HG03558 (cell line): ENCODE results near the gene NEUROD2.

Source experiments
- ATAC-seq: cut with Tn5 transposase; IDR thresholded peaks from one replicate; pipeline ENCODE4 v1.9.1; 2021; ENCODE audit warnings: moderate number of reproducible peaks; ENCODE audit not compliant: unreplicated experiment; ENCODE audit errors: extremely low read depth

NEUROD2 gene

DNA sequence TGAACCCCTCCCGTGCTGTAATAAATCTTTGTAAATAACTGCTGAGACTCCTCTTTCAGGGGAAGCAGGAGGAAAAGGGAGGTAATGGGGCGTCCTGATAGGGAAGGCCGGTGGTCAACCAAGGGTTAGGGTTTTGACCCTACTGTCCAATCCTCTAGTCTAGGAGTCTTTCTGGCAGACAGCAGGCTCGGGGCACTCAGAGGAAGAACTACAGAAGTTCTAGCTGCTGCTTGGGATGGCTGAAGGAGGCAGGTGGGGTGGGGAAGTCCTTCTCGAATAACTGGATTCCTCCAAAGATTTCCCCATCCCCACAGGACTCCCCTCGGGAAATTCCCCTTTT lies 28.8 kb upstream of the NEUROD2 start:
- ATAC-seq: no peak

DNA sequence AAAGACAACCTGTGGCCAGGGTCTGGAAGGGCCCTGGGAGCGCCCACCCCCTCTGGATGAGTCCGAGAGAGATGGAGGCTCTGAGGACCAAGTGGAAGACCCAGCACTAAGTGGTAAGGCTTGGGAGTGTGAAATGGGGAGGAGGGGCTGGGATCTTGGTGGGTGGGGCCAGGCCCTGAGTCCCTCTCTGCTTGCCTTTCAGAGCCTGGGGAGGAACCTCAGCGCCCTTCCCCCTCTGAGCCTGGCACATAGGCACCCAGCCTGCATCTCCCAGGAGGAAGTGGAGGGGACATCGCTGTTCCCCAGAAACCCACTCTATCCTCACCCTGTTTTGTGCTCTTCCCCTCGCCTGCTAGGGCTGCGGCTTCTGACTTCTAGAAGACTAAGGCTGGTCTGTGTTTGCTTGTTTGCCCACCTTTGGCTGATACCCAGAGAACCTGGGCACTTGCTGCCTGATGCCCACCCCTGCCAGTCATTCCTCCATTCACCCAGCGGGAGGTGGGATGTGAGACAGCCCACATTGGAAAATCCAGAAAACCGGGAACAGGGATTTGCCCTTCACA lies 28.0 kb upstream of the NEUROD2 start:
- no peak for ATAC-seq

DNA sequence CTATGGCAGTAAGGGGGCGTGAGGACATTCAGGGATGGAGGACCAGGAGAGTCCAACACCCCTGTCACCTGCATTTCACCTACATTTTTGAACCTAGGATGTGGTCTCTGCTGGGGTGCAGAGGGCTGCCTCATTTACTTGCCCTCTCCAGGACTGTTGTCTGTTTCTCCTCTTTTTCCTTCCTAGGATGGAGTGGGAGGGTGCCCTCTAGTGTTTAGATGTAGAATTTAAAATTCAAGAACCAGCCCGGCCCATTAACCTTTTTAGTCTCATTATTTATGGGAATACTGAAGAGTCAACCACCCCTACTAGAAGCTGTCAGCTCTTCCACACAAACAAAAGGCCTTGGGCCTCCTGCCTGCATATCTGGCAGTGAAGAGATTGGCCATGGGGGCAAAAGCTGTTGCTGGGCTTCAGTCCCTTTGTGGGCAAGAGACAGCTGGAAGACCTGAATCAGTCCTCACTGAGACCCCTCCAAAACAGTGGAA lies 26.7 kb upstream of the NEUROD2 start:
- ATAC-seq: no peak

DNA sequence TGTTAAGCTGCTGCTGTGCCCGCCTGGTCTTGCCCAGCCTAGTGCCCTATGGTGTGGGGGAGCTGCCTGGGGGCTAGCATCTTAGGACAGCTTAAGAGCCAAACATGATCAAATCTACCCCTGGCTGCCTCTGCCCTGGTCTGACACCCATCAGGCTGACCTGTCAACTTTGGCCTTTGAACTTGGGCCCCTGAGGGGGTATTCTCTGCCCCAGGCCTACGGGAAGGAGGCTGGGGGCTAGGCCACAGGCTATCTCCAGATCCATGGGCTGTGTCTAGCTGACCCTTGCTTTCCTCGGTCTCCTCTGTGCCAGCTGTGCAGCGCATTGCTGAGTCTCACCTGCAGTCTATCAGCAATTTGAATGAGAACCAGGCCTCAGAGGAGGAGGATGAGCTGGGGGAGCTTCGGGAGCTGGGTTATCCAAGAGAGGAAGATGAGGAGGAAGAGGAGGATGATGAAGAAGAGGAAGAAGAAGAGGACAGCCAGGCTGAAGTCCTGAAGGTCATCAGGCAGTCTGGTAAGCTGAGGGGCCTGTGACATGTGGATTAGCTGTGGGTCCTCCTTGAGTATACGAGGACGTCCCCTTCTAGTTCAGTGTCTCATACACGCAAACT lies 26.0 kb upstream of the NEUROD2 start:
- no peak for ATAC-seq

DNA sequence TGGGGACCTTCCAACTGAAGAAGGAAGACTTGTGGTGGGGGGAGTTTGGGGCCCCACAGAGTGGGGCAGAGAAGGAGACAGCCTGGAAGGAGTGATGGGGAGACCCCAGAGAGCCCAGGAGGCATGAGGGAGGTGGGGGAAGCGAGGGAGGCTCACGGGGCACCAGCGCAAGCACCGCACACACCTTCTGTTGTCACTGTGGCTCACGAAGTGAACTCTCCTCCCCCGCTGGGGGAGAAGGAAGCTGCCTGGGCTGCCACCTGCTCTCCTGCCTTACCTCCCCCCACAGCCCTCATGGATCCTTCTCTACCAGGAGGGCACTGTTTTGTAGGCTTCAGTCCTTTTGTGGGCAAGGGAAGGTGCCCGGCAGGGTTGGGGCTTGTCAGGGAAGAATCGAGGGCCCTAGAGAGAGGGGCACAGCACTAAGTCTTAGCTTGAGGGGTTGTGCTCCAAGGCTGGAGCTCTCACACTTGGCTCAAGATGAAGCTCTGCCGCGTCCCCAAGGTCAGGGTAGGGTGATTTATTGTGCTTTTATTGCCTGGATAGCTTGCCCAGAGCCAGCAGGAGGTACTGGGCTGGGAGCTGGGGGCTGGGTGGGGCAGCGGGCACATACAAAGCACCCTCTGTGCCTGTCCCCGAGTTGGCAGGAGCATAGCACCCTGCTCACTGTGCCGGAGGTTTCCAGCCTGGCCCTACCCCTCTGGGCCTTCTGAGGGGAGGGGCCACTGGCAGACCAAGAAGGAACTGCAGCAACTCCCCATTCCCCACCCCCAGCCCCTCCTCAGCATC lies 24.6 kb upstream of the NEUROD2 start:
- no peak for ATAC-seq

DNA sequence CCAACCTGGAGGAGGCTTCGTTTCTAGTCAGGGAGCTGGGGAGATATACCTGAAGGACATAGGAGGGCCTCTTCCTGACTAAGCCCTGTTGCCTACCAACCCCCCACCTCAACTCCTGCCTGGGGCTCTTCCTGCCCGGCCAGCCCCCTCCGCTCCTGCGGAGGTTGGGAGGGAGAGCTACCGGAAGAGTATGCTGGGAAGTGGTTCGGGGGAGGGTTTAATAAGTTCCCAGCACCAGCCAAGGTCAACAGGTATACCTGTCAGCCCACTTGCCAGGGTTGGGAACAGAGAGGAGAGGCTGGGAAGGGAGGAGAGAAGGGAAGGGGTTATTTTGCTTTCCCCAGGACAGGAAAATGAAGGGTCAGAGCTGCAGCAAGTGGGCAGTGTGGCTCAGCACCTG lies 23.7 kb upstream of the NEUROD2 start:
- no peak for ATAC-seq

DNA sequence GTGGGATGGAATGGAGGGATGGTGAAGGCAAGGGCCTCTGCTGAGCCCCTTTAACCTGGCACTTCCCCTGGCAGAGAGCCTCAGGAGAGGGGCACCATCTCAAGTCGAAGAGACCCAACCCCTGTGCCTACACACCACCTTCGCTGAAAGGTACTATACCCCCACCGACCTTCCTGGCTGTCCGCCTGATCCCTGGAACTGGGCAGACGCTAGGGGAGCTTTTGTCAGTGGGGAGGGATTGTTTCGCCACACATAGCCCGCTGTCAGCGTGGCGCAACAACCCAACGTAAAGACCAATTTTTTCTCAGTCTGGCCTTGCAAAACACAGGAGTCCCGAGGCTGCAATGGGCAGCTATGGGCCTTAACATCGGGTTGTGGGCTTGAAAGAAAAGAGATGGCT lies 22.2 kb upstream of the NEUROD2 start:
- ATAC-seq: no peak

DNA sequence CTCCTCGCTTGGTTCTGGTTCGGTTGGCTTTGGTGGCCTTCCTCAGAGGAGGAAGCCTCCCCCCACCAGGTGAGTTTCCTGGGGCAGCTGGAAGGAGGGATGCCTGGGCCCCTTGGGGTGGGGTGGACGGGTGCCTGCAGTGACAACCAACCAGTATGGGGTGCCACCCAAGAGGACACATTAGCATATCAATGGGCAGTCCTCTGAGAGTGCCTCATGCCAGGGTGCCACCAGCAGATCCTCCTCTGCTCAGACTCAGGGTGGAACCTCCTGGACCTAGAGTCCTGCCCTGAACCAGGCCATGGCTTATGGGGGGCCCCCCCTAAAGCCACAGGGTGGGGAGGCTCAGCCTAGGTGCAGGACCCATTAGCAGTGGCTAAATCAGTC lies 21.8 kb upstream of the NEUROD2 start:
- no peak for ATAC-seq

DNA sequence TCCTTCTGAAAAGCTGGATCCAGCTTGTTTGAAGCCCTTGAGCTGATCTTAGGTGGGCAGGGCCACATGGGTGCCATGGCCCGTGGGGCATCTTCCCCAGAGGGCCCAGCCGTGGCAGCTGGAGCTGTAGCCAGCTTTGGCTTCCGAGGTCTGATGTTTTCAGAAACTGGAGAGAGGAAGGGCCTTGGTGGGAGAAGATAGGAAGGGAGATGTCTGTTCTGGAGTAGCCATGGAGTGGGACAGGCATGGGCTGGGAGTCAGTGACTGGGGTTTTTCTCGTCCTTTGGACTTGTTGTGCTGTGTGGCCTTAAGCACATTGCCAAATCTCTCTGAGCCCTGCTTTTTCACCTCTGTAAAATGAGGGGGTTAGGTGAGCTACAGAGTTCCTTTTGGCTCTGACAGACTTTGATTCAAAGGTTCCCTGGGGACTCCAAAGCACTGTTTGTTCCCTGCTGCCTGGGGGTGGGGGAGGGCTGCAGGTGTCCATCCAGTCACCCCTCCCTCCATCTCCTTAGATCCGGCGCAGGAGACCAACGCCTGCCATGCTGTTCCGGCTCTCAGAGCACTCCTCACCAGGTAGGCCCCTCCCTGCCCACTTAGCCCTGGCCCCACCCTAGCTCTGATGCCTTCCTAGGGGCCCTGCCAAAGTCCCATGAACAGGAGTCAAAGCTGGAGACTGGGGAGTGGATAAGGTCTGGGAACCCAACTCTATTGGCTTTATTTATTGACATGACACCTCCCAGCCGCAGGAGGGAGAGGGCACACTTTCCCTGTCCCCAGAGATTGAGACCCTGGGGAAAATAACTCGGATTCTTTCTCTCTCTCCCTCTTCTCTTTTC lies 21.2 kb upstream of the NEUROD2 start:
- ATAC-seq: no peak

DNA sequence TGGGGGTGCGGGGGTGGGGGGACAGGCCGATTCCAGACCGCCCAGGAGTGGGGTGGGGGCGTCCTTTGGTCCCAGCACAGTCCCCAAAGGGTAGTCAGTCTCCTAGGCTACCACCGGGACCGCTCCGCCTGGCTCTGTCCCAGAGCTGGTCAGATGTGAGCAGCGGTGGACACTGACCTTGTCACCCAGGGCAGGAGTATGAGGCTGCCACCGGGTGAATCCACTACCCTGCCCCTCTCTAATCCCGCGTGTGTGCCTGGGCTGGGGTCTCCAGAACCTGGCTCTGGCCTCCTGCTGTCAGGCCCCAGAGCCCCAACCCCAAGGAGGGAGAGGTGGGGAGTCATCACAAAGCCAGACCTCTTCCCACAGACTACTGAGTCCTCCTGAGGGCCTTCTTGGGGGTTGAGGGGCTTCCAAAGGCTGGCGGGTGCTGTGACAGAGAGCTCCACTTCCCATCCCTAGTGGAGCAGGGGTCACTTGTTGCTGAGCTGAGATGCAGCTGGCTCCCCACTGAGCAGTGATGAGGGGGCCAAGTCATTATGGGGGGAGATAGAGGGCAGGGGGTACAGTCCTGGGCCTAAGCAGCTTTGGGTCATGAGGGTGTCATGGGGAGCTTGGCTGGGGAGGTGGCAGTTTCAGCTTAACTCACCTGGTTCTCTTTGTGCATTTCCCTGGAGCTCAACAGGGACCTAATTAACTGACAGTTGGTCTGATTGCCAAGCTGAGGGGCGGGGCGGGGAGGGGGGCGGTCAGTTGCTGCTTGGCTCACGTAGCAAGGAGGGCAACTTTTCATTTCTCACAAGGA lies 20.2 kb upstream of the NEUROD2 start:
- ATAC-seq: no peak

DNA sequence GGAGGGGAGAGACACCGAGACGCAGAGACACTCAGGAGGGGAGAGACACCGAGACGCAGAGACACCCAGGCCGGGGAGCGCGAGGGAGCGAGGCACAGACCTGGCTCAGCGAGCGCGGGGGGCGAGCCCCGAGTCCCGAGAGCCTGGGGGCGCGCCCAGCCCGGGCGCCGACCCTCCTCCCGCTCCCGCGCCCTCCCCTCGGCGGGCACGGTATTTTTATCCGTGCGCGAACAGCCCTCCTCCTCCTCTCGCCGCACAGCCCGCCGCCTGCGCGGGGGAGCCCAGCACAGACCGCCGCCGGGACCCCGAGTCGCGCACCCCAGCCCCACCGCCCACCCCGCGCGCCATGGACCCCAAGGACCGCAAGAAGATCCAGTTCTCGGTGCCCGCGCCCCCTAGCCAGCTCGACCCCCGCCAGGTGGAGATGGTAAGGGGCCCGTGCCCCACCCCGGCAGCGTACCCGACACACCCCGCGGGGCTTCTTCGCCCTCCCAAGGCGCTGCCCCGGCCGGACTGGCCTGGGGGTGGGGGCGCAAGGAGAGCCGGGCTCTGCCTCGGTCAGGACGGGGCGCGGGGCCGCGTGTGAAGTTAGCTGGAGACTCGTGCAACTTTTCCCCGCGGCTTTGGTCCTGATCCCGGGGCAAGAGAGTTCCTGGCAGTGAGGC lies 19.5 kb upstream of the NEUROD2 start:
- ATAC-seq: no peak

DNA sequence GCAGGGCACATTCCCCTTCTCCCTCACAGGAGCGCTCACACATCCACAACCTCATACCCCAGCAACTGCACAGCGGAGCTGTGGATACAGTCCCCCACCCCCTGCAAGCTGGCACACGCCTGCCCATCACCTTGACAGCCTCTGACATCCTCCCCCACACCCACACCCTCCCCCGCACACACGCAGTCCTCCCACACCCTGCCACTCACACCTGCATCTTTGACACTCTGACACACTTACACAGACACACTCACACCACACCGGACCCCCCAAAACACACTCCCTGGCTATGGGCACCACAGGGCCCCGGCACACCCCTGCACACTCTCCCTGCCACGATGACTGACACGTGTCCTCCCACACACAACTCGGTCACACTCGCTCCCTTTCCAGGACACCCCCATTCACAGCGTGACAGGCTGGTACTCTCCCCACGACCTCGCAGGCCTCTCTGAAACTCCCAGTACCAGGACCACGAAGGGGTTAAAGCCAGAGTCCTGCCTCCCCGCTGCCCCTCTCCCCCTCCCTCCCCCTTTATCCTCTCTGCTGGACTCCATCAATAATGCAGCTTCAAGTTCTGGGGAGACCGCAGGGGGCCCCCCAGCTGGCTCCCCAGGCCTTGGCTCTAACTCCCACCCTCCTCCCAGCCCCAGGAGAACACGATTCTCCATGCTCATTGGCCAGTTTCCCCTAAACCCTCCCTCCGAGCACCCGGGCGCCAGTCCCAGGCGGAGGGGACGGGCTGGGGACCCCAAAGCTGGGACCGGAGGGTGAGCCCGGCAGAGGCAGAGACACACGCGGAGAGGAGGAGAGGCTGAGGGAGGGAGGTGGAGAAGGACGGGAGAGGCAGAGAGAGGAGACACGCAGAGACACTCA lies 18.7 kb upstream of the NEUROD2 start, which contains the start of gene PPP1R1B:
PPP1R1B (plus strand) TSS at position 782 of the 876 bp plus-strand sequence. CDS start 441 bp downstream, outside the sequence.
- ATAC-seq: no peak

DNA sequence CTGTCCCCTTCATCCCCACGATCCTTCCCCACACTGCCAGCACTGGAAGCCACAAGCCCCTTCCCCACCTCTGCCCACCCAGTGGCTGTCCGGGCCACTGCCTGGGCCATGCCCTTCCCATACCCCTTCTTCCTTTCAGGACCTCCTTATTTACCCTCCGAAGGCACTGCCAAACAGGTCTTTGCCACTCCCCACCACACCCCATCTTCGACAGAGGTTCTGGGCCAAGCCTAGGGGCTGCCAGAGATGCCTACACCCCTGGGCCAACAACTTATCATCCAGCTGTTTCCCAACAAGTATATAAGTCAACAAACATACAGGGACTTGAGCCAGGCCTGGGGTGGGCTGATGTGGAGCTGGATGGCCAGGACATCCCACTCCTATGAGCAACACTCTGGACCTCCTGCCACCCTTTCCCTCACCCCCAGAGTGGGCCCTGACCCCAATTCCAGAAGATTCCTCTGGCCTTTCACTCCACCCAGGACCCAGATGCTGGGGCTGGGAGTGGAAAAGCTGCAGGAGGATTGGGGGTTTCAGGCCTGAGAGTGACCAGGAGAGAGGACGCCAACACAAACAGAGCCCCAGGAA lies 17.6 kb upstream of the NEUROD2 start:
- no peak for ATAC-seq

DNA sequence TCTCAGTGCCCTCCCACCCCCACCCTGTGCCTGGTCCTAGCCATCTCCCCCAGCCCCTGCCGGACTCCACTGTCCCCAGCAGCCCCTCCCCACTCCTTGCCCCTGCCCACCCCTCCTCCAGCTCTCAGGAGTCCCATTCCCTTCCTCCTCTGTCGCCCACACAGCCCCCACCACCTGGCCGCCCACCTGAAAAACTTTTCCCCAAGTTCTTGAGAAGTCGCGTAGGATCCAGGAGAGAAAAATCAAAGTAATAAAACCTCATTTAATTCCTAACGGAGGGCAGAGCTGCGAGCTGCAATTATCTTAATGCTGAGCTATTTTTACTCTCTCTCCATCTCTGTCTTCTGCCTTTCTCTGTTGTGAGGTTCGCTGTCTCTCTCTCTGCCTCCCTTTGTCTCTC lies 16.6 kb upstream of the NEUROD2 start:
- ATAC-seq: no peak

DNA sequence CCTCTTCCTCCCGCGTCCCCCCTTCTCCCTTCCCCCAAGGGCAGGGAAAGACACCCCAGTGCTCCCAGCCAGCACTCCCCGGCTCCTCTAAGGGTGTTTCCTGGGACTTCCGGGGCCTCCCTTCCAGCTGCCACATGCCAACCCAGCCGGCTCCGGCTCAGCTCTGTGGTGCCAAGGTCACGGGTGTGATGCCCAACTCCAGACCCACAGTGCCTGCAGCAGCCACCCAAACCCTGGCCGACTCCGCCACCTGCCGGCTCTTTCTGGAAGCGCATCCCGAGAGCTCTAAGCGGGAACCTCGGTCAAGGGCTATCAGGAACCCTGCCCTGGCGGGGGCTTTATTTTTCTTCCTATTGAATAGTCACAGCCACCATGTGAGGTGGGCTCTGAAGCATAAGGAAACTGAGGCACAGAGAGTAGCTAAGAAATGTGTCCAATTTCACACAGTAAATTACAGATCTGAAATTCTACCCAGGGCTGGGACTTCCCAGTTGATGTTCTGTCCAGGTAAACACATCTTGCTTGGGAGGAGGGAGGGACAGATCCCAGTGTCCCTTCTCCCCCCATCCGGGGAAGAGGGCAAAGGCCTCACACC lies 15.7 kb upstream of the NEUROD2 start:
- no peak for ATAC-seq

DNA sequence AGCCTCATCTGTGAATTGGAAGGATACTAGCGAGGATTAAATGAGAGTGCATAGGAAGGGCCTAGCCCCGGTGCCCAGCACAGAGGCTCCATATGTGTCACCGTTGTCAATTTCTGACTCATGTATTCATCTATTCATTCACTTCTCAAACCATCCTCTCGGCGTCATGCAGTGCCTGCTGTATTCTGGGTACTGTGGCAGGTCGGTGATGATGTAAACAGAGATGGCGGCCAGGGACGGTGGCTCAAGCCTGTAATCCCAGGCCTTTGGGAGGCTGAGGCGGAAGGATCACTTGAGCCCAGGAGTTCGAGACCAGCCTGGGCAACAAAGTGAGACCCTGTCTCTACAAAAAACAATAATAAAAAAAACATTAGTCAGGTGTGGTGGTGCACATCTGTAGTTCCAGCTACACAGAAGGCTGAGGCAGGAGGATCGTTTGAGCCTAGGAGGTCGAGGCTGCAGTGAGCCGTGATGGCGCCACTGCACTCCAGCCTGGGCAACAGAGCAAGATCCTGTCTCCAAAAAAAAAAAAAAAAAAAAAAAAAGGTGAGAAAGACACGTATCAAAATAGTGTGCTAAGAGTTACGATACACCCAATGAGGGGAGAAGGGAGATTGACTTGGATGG lies 14.8 kb upstream of the NEUROD2 start:
- ATAC-seq: no peak
